Karpas-422 (cell line): ENCODE data around the gene DRAXIN. TPM values are rescaled to one million over a fixed set of nuclear protein-coding genes. Genes with fewer than 3 reads are reported as not detected.

Source experiments
- DNase-seq: peaks from one replicate; pipeline ENCODE4 v3.0.0-alpha.2; 2015
- H2AFZ ChIP-seq: fragments of 200-600 bp; sonication (generic); 2 replicates; pipeline ENCODE4 v1.6.1; 2014; ENCODE audit warnings: antibody characterized with exemption, low read length, mixed read lengths
- H3K27ac ChIP-seq: fragments of 200-600 bp; sonication (generic); 2 replicates; pipeline ENCODE4 v1.5.1; 2014; ENCODE audit warnings: mild to moderate bottlenecking, low read length, moderate library complexity
- H3K27me3 ChIP-seq: fragments of 200-600 bp; sonication (generic); 2 replicates; pipeline ENCODE4 v1.6.1; 2014; ENCODE audit warnings: low read length, mixed read lengths
- H3K36me3 ChIP-seq: fragments of 200-600 bp; sonication (generic); 2 replicates; pipeline ENCODE4 v1.6.1; 2014; ENCODE audit warnings: low read length, mixed read lengths; ENCODE audit not compliant: insufficient read depth
- H3K4me1 ChIP-seq: fragments of 200-600 bp; sonication (generic); 2 replicates; pipeline ENCODE4 v1.6.1; 2014; ENCODE audit warnings: mild to moderate bottlenecking, low read length, mixed read lengths
- H3K4me2 ChIP-seq: fragments of 200-600 bp; sonication (generic); 2 replicates; pipeline ENCODE4 v1.6.1; 2014; ENCODE audit warnings: low read length, low read depth, mild to moderate bottlenecking; ENCODE audit not compliant: poor library complexity, severe bottlenecking
- H3K4me3 ChIP-seq: fragments of 200-600 bp; sonication (generic); 2 replicates; pipeline ENCODE4 v1.5.1; 2014; ENCODE audit warnings: mild to moderate bottlenecking, antibody characterized with exemption, low read length, mixed read lengths
- H3K79me2 ChIP-seq: fragments of 200-600 bp; sonication (generic); 2 replicates; pipeline ENCODE4 v1.6.1; 2014; ENCODE audit warnings: mild to moderate bottlenecking, low read length, mixed read lengths
- H3K9ac ChIP-seq: fragments of 200-600 bp; sonication (generic); 2 replicates; pipeline ENCODE4 v1.6.0; 2014; ENCODE audit warnings: low read length
- H3K9me2 ChIP-seq: fragments of 200-600 bp; sonication (generic), shearing (Covaris generic); replicated peaks from 2 replicates; pipeline ENCODE4 v1.6.0; 2014; ENCODE audit warnings: mild to moderate bottlenecking, low read length, moderate library complexity; ENCODE audit not compliant: insufficient read depth
- H3K9me3 ChIP-seq: fragments of 300-700, 200-600 bp; sonication (generic); 2 replicates; pipeline ENCODE4 v1.6.1; 2014; ENCODE audit warnings: low read length, mixed read lengths
- H4K20me1 ChIP-seq: fragments of 200-600 bp; sonication (generic); 2 replicates; pipeline ENCODE4 v1.6.1; 2014; ENCODE audit warnings: mild to moderate bottlenecking, antibody characterized with exemption, low read length, low read depth; ENCODE audit not compliant: insufficient read depth
- total RNA-seq: library from RNA; depleted of rRNA; stranded (reverse); fragments of >200 nt; shearing (Covaris generic); gene quantifications from 2 replicates; pipeline ENCODE4 v1.2.3, GENCODE V29; 2014; ENCODE audit warnings: low replicate concordance

Gene DRAXIN
- total RNA-seq, 1 experiment from 2014 or later = not detected

GRCh38 chr1:11697188-11697892 is 5.8 kb downstream of the DRAXIN start:
- Histone ChIP-seq H3K36me3 (no peaks in the 10 kb centered on the region), H3K4me2 (no peak overlapping the region), H3K79me2 (no peaks in the 10 kb centered on the region), H3K27ac (no peak overlapping the region), H4K20me1 (no peaks in the 10 kb centered on the region), H3K9ac (no peak overlapping the region), H3K4me3 (no peak overlapping the region), H2AFZ (no peak overlapping the region), H3K9me2 (no peaks in the 10 kb centered on the region), H3K9me3 (no peaks in the 10 kb centered on the region), H3K27me3 (no peaks in the 10 kb centered on the region), H3K4me1 (no peaks in the 10 kb centered on the region)
- no peak for DNase-seq

- Histone ChIP-seq H3K27ac (no peak overlapping the region), H3K4me3 (no peak overlapping the region), H4K20me1 (no peaks in the 10 kb centered on the region), H3K9ac (no peak overlapping the region), H3K36me3 (no peaks in the 10 kb centered on the region), H2AFZ (no peak overlapping the region), H3K9me3 (no peaks in the 10 kb centered on the region), H3K9me2 (no peaks in the 10 kb centered on the region), H3K27me3 (no peaks in the 10 kb centered on the region), H3K4me2 (no peak overlapping the region), H3K4me1 (no peaks in the 10 kb centered on the region), H3K79me2 (no peaks in the 10 kb centered on the region)
- DNase-seq = no peak
These were observed 6.3 kb downstream of the DRAXIN start for GRCh38 chr1:11697893-11698210.

- Histone ChIP-seq H3K9me3 (no peaks in the 10 kb centered on the region), H3K79me2 (no peaks in the 10 kb centered on the region), H3K27ac (no peak overlapping the region), H3K36me3 (no peaks in the 10 kb centered on the region), H3K4me3 (no peak overlapping the region), H3K27me3 (no peaks in the 10 kb centered on the region), H3K4me2 (no peak overlapping the region), H2AFZ (no peak overlapping the region), H3K9me2 (no peaks in the 10 kb centered on the region), H3K9ac (no peak overlapping the region), H4K20me1 (no peaks in the 10 kb centered on the region), H3K4me1 (no peaks in the 10 kb centered on the region)
- DNase-seq = no peak
These were observed 9.3 kb downstream of the DRAXIN start for GRCh38 chr1:11700601-11701467.

GRCh38 chr1:11701551-11701961 is 10.0 kb downstream of the DRAXIN start:
- no peaks in the 10 kb centered on the region for H3K27me3 ChIP-seq
- H3K9ac ChIP-seq = no peak overlapping the region
- no peak overlapping the region for H3K4me2 ChIP-seq
- no peaks in the 10 kb centered on the region for H3K36me3 ChIP-seq
- no peak overlapping the region for H3K4me3 ChIP-seq
- no peak for DNase-seq
- no peaks in the 10 kb centered on the region for H3K9me2 ChIP-seq
- no peak overlapping the region for H2AFZ ChIP-seq
- H3K27ac ChIP-seq = no peak overlapping the region
- no peaks in the 10 kb centered on the region for H3K9me3 ChIP-seq
- no peaks in the 10 kb centered on the region for H3K4me1 ChIP-seq
- H4K20me1 ChIP-seq = no peaks in the 10 kb centered on the region
- H3K79me2 ChIP-seq = no peaks in the 10 kb centered on the region

- Histone ChIP-seq H3K9ac (no peak overlapping the region), H2AFZ (no peak overlapping the region), H3K9me3 (no peaks in the 10 kb centered on the region)
These were observed 10.7 kb downstream of the DRAXIN start for GRCh38 chr1:11701981-11702803.

GRCh38 chr1:11703357-11704193 is 12.1 kb downstream of the DRAXIN start:
- Histone ChIP-seq H3K27ac (no peak overlapping the region), H3K9me2 (no peaks in the 10 kb centered on the region), H2AFZ (no peak overlapping the region), H4K20me1 (no peaks in the 10 kb centered on the region), H3K9ac (no peak overlapping the region), H3K4me1 (no peaks in the 10 kb centered on the region), H3K27me3 (no peaks in the 10 kb centered on the region), H3K36me3 (no peaks in the 10 kb centered on the region), H3K4me3 (no peak overlapping the region), H3K9me3 (no peaks in the 10 kb centered on the region), H3K79me2 (no peaks in the 10 kb centered on the region), H3K4me2 (no peak overlapping the region)
- DNase-seq = no peak

More at GRCh38 chr1:11701981-11702803, 10.7 kb downstream of the DRAXIN start:
- Histone ChIP-seq H3K9me2 (no peaks in the 10 kb centered on the region), H3K36me3 (no peaks in the 10 kb centered on the region), H3K4me1 (no peaks in the 10 kb centered on the region), H3K4me2 (no peak overlapping the region), H3K27me3 (no peaks in the 10 kb centered on the region), H3K79me2 (no peaks in the 10 kb centered on the region), H4K20me1 (no peaks in the 10 kb centered on the region), H3K27ac (no peak overlapping the region), H3K4me3 (no peak overlapping the region)
- no peak for DNase-seq

GRCh38 chr1:11704194-11704529 is 12.7 kb downstream of the DRAXIN start:
- DNase-seq = no peak
- H3K27me3 ChIP-seq = no peaks in the 10 kb centered on the region

More at GRCh38 chr1:11704194-11704529, 12.7 kb downstream of the DRAXIN start:
- Histone ChIP-seq H3K36me3 (no peaks in the 10 kb centered on the region), H3K4me2 (no peak overlapping the region), H3K9ac (no peak overlapping the region), H3K4me1 (no peaks in the 10 kb centered on the region), H3K27ac (no peak overlapping the region), H2AFZ (no peak overlapping the region), H4K20me1 (no peaks in the 10 kb centered on the region), H3K9me2 (no peaks in the 10 kb centered on the region), H3K4me3 (no peak overlapping the region), H3K79me2 (no peaks in the 10 kb centered on the region), H3K9me3 (no peaks in the 10 kb centered on the region)
